Glomerular visceral epithelial cell (primary cell): Measurements from ENCODE around the gene BBX.
A peak's percentile ranks its signal among the peaks of the same experiment; 100 is the strongest.
"Not testable (repeated sequence)": the region's sequence is repeated elsewhere in the genome, so short reads cannot be mapped to it uniquely, and the experiment has no call there.

ENCODE experiments used
- DNase-seq: peaks from one replicate; pipeline ENCODE4 v3.0.0-alpha.2; 2016; ENCODE audit errors: extremely low spot score

The BBX gene

GRCh38 chr3:107542665-107543064, 19.9 kb downstream of the BBX start:
- DNase-seq = no peak

- DNase-seq = no peak
Observed at GRCh38 chr3:107543666-107544065, 20.9 kb downstream of the BBX start.

- no peak for DNase-seq
Observed at GRCh38 chr3:107545680-107546120, 22.9 kb downstream of the BBX start.

GRCh38 chr3:107548601-107549000, 25.8 kb downstream of the BBX start:
- DNase-seq = no peak

- DNase-seq = no peak
Observed at GRCh38 chr3:107555359-107555758, 32.6 kb downstream of the BBX start.

GRCh38 chr3:107557743-107558142, 35.0 kb downstream of the BBX start:
- DNase-seq = no peak

GRCh38 chr3:107560166-107560565, 37.4 kb downstream of the BBX start:
- no peak for DNase-seq

GRCh38 chr3:107561980-107562379, 39.2 kb downstream of the BBX start:
- DNase-seq = no peak

GRCh38 chr3:107562969-107563529, 40.3 kb downstream of the BBX start:
- DNase-seq = no peak

- DNase-seq = not testable (repeated sequence)
Observed at GRCh38 chr3:107565244-107565643, 42.5 kb downstream of the BBX start.

- not testable (repeated sequence) for DNase-seq
Observed at GRCh38 chr3:107571089-107571488, 48.3 kb downstream of the BBX start.

- not testable (repeated sequence) for DNase-seq
Observed at GRCh38 chr3:107571492-107571891, 48.7 kb downstream of the BBX start.

GRCh38 chr3:107574650-107575049, 51.9 kb downstream of the BBX start:
- DNase-seq = peak; percentile 48

- no peak for DNase-seq
Observed at GRCh38 chr3:107578091-107578490, 55.3 kb downstream of the BBX start.

- DNase-seq = no peak
Observed at GRCh38 chr3:107578523-107578922, 55.8 kb downstream of the BBX start.

GRCh38 chr3:107579371-107579770, 56.6 kb downstream of the BBX start:
- DNase-seq = no peak

GRCh38 chr3:107581230-107581629, 58.5 kb downstream of the BBX start:
- DNase-seq = no peak

- DNase-seq = no peak
Observed at GRCh38 chr3:107588217-107588616, 65.5 kb downstream of the BBX start.

GRCh38 chr3:107589454-107589853, 66.7 kb downstream of the BBX start:
- DNase-seq = no peak

GRCh38 chr3:107590786-107591185, 68.0 kb downstream of the BBX start:
- no peak for DNase-seq

- DNase-seq = no peak
Observed at GRCh38 chr3:107592073-107592472, 69.3 kb downstream of the BBX start.

- DNase-seq = no peak
Observed at GRCh38 chr3:107594870-107595269, 72.1 kb downstream of the BBX start.

GRCh38 chr3:107596639-107597038, 73.9 kb downstream of the BBX start:
- no peak for DNase-seq
